Measurements from ENCODE around the gene FOSL2. TPM values are rescaled to one million over a fixed set of nuclear protein-coding genes. Genes with fewer than 3 reads are reported as not detected.

The FOSL2 gene
- total and polyA plus RNA-seq, 3 donors from 2014 or later = 14.1 to 39.7 (median 24.3) TPM

DNA sequence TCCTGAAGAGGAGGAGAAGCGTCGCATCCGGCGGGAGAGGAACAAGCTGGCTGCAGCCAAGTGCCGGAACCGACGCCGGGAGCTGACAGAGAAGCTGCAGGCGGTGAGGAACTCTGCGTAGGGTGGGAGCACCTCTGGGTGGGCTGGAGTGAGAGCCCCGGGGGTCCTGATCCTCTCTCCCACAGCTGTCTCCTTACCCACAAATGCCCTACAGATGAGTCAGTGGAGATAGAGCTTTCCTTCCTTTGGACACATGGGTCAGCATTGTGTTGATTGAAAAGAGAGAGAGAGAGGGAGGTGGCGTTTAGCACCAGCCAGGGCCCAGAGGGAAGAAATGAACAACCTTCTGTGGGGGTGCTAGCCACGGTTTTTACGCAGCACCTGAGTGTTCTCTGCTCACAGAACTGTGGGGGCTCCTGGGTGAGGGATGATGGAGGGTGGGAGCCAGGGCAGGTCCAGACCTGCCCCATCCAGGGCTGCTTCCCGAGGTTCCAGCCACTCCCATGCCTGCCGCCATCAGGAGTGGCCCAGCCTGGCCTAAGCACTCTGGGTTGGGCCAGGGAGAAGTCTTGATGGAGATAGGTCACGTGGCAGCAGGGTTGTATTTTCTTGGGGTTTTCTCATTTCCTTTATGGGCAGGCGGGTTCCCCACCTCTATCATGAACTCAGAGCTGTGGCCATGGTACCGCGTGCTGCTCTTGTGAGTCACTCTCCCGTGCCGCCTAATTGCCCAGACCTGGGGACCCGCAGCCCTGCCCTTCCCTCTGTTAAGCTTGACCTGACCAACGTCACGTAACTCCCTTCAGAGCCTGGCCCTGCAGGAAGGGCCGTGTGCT, 16.3 kb downstream of the FOSL2 start:
- H3K36me3 ChIP-seq (ENCODE audit: low read depth, missing control alignments) = no peaks in the 10 kb centered on the region
- no peak overlapping the region for H3K4me3 ChIP-seq
- H3K27ac ChIP-seq = no peak overlapping the region
- no peaks in the 10 kb centered on the region for H3K9me3 ChIP-seq
- no peak for TF ChIP-seq POLR2A (IDR thresholded peaks at IDR 0.05)
- TF ChIP-seq, protein P1, sequence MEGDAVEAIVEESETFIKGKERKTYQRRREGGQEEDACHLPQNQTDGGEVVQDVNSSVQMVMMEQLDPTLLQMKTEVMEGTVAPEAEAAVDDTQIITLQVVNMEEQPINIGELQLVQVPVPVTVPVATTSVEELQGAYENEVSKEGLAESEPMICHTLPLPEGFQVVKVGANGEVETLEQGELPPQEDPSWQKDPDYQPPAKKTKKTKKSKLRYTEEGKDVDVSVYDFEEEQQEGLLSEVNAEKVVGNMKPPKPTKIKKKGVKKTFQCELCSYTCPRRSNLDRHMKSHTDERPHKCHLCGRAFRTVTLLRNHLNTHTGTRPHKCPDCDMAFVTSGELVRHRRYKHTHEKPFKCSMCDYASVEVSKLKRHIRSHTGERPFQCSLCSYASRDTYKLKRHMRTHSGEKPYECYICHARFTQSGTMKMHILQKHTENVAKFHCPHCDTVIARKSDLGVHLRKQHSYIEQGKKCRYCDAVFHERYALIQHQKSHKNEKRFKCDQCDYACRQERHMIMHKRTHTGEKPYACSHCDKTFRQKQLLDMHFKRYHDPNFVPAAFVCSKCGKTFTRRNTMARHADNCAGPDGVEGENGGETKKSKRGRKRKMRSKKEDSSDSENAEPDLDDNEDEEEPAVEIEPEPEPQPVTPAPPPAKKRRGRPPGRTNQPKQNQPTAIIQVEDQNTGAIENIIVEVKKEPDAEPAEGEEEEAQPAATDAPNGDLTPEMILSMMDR (IDR thresholded peaks at IDR 0.05) = no peak
- H3K4me1 ChIP-seq = peaks cover 8% of the 10 kb centered on the region
- no peak for DNase-seq
- 86 to 91% methylated on average over 25 to 26 of the region's 26 CpGs for WGBS, 2 donors
- H3K27me3 ChIP-seq = no peaks in the 10 kb centered on the region
- intact Hi-C loops (cut with DNase I; ENCODE audit: low total_unique reads) = no loop called here

DNA sequence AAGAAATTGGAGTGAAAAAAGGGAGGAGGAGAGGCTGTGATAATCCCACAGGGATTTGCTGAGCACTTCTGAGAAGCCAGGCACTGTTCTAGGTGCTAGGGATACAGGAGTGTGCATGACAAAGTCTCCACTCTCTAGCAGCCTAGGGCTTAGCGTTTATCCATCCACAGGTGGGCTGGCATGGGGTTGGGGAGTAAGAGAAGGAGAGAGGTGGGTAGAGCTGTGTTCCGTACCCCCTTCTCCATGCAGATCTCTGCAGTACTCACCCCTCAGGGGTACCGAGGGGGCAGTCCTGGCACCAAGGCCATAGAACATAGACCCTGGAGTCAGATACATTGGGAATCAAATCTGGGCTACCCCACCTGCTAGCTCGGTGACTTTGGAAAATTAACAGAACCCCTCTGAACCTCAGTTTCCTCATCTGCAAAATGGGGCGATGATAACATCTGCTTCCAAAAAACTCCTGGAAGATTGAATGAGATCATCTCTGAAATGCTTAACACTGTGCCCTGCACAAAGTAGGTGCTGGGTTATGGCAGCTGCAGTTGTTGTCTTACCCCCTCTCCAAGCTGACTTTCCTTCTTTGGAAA, 18.6 kb downstream of the FOSL2 start:
- TF ChIP-seq, protein P1 (IDR thresholded peaks at IDR 0.05) = no peak
- TF ChIP-seq POLR2A (IDR thresholded peaks at IDR 0.05) = no peak
- Histone ChIP-seq H3K4me1 (peaks cover 8% of the 10 kb centered on the region), H3K27ac (no peak overlapping the region), H3K9me3 (no peaks in the 10 kb centered on the region), H3K27me3 (no peaks in the 10 kb centered on the region), H3K36me3 (ENCODE audit: low read depth, missing control alignments) (no peaks in the 10 kb centered on the region), H3K4me3 (no peak overlapping the region)
- intact Hi-C loops (cut with DNase I; ENCODE audit: low total_unique reads) = no loop called here
- 96 to 97% methylated on average over 4 to 5 of the region's 5 CpGs for WGBS, 2 donors
- DNase-seq = no peak

DNA sequence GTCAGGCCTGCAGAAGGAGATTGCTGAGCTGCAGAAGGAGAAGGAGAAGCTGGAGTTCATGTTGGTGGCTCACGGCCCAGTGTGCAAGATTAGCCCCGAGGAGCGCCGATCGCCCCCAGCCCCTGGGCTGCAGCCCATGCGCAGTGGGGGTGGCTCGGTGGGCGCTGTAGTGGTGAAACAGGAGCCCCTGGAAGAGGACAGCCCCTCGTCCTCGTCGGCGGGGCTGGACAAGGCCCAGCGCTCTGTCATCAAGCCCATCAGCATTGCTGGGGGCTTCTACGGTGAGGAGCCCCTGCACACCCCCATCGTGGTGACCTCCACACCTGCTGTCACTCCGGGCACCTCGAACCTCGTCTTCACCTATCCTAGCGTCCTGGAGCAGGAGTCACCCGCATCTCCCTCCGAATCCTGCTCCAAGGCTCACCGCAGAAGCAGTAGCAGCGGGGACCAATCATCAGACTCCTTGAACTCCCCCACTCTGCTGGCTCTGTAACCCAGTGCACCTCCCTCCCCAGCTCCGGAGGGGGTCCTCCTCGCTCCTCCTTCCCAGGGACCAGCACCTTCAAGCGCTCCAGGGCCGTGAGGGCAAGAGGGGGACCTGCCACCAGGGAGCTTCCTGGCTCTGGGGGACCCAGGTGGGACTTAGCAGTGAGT, 19.4 kb downstream of the FOSL2 start:
- intact Hi-C loops (cut with DNase I; ENCODE audit: low total_unique reads) = no loop called here
- no peak overlapping the region for H3K27ac ChIP-seq
- 89 to 91% methylated on average over 27 of the region's 27 CpGs for WGBS, 2 donors
- no peaks in the 10 kb centered on the region for H3K36me3 ChIP-seq (ENCODE audit: low read depth, missing control alignments)
- DNase-seq = no peak
- H3K27me3 ChIP-seq = no peaks in the 10 kb centered on the region
- H3K9me3 ChIP-seq = no peaks in the 10 kb centered on the region
- TF ChIP-seq, protein P1 (IDR thresholded peaks at IDR 0.05) = no peak
- no peak for TF ChIP-seq POLR2A (IDR thresholded peaks at IDR 0.05)
- peaks cover 4% of the 10 kb centered on the region for H3K4me1 ChIP-seq
- no peak overlapping the region for H3K4me3 ChIP-seq

DNA sequence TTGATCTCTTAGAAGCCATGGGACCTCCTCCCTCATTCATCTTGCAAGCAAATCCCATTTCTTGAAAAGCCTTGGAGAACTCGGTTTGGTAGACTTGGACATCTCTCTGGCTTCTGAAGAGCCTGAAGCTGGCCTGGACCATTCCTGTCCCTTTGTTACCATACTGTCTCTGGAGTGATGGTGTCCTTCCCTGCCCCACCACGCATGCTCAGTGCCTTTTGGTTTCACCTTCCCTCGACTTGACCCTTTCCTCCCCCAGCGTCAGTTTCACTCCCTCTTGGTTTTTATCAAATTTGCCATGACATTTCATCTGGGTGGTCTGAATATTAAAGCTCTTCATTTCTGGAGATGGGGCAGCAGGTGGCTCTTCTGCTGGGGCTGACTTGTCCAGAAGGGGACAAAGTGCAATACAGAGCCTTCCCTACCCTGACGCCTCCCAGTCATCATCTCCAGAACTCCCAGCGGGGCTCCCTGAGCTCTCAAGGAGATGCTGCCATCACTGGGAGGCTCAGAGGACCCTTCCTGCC, 20.0 kb downstream of the FOSL2 start:
- Histone ChIP-seq H3K4me1 (peaks cover 4% of the 10 kb centered on the region), H3K27me3 (no peaks in the 10 kb centered on the region), H3K27ac (no peak overlapping the region), H3K36me3 (ENCODE audit: low read depth, missing control alignments) (no peaks in the 10 kb centered on the region), H3K9me3 (no peaks in the 10 kb centered on the region), H3K4me3 (no peak overlapping the region)
- intact Hi-C loops (cut with DNase I; ENCODE audit: low total_unique reads) = no loop called here
- TF ChIP-seq, protein P1 (IDR thresholded peaks at IDR 0.05) = no peak
- no peak for TF ChIP-seq POLR2A (IDR thresholded peaks at IDR 0.05)
- no peak for DNase-seq
- 79 to 86% methylated on average over 6 of the region's 6 CpGs for WGBS, 2 donors
